ENCODE data around the gene SLC12A5. TPM values are rescaled to one million over a fixed set of nuclear protein-coding genes. Genes with fewer than 3 reads are reported as not detected.

SLC12A5 gene
- total RNA-seq, 6 donors from 2014 or later = 0.69 to 1.3 TPM; not detected in 4

DNA sequence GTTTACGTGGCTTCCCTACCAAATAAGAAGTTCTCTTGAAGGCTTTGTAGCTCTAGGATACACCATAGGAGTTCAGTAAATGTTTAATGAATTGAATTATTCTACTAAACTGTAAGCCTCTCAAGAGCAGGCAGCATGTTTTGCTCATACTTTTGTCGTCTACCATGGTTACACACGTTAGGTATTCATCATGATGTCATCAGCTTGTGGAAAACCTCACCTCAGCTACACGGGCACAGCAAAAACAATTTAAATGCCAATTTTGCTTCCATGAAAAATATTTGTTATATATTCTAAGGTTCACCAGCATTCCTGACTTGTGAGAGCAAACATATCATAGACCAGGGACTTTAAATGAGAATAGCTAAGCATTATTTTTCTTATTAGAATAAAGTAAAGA lies 44.0 kb downstream of the SLC12A5 start:
- H3K27ac ChIP-seq = no peak overlapping the region
- peaks cover 7 to 74% (median 31%) of the 10 kb centered on the region in 4 donors for H3K36me3 ChIP-seq
- H3K4me3 ChIP-seq = no peak overlapping the region
- no peaks in the 10 kb centered on the region for H3K4me1 ChIP-seq
- no peaks in the 10 kb centered on the region for H3K9me3 ChIP-seq
- TF ChIP-seq, protein P1, sequence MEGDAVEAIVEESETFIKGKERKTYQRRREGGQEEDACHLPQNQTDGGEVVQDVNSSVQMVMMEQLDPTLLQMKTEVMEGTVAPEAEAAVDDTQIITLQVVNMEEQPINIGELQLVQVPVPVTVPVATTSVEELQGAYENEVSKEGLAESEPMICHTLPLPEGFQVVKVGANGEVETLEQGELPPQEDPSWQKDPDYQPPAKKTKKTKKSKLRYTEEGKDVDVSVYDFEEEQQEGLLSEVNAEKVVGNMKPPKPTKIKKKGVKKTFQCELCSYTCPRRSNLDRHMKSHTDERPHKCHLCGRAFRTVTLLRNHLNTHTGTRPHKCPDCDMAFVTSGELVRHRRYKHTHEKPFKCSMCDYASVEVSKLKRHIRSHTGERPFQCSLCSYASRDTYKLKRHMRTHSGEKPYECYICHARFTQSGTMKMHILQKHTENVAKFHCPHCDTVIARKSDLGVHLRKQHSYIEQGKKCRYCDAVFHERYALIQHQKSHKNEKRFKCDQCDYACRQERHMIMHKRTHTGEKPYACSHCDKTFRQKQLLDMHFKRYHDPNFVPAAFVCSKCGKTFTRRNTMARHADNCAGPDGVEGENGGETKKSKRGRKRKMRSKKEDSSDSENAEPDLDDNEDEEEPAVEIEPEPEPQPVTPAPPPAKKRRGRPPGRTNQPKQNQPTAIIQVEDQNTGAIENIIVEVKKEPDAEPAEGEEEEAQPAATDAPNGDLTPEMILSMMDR (IDR thresholded peaks at IDR 0.05) = no peak
- TF ChIP-seq POLR2AphosphoS5 (IDR thresholded peaks at IDR 0.05) = no peak
- TF ChIP-seq POLR2A (IDR thresholded peaks at IDR 0.05) = no peak
- TF ChIP-seq EP300 (IDR thresholded peaks at IDR 0.05) = no peak
- DNase-seq (no peak), ATAC-seq (ENCODE audit: low FRiP score in 2 of 2) (no peak)
- H3K27me3 ChIP-seq = no peaks in the 10 kb centered on the region
- 92 to 93% methylated on average over 4 of the region's 4 CpGs for WGBS, 2 donors

DNA sequence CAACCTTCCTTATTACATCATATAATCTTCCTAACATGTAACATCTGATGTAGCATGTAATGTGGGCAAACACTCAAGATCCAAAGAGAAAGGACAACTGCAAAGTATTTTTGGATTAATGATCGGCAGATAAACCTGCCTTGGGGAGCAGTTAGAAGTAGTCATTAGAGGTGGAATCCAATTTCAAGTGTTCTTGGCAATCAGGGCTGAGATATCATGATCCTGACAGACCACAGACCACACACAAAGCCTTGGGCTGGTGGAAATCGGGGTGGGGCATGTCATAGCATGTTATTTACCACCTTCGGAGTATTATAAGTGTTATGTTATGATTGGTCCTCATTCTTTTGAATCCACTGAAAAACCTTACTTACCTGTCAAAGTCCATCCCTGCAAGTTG lies 44.4 kb downstream of the SLC12A5 start:
- Histone ChIP-seq H3K4me3 (no peak overlapping the region), H3K36me3 (peaks cover 6 to 74% (median 29%) of the 10 kb centered on the region in 4 donors)

DNA sequence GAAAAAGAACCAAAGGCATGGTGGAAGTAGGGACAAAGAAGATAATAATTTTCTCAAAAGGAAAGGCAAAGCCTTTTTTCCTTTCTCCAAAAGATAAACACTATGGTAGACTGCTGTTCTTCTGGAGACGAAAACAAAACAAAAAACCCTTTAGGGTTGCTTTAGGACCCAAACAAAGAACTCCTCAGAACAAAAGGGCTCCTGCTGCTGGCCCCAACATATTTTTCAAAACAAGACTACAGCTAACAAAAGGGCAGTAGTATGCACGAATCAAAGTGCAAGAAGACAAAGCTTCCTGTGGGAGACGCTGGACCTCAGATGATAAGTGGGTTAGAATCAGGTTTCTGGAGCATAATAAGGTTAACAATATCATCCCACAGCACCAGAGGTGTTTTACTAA lies 45.0 kb downstream of the SLC12A5 start:
- ATAC-seq (ENCODE audit: low FRiP score in 2 of 2) (no peak), DNase-seq (no peak)
- no peak for TF ChIP-seq POLR2AphosphoS5 (IDR thresholded peaks at IDR 0.05)
- TF ChIP-seq EP300 (IDR thresholded peaks at IDR 0.05) = no peak
- TF ChIP-seq, protein P1 (IDR thresholded peaks at IDR 0.05) = no peak
- no peak for TF ChIP-seq POLR2A (IDR thresholded peaks at IDR 0.05)
- no peaks in the 10 kb centered on the region for H3K9me3 ChIP-seq
- 53 to 63% methylated on average over 3 of the region's 3 CpGs for WGBS, 2 donors
- no peak overlapping the region for H3K27ac ChIP-seq
- no peaks in the 10 kb centered on the region for H3K27me3 ChIP-seq
- H3K36me3 ChIP-seq = peaks cover 5 to 74% (median 30%) of the 10 kb centered on the region in 4 donors
- H3K4me1 ChIP-seq = no peaks in the 10 kb centered on the region
- H3K4me3 ChIP-seq = no peak overlapping the region

More for the DNA sequence above, 44.4 kb downstream of the SLC12A5 start:
- DNase-seq (no peak), ATAC-seq (ENCODE audit: low FRiP score in 2 of 2) (no peak)
- Histone ChIP-seq H3K4me1 (no peaks in the 10 kb centered on the region), H3K9me3 (no peaks in the 10 kb centered on the region), H3K27me3 (no peaks in the 10 kb centered on the region), H3K27ac (no peak overlapping the region)
- TF ChIP-seq, protein P1 (IDR thresholded peaks at IDR 0.05) = no peak
- TF ChIP-seq POLR2AphosphoS5 (IDR thresholded peaks at IDR 0.05) (no peak), POLR2A (IDR thresholded peaks at IDR 0.05) (no peak), EP300 (IDR thresholded peaks at IDR 0.05) (no peak)
- 77 to 89% methylated on average over 3 of the region's 3 CpGs for WGBS, 2 donors

DNA sequence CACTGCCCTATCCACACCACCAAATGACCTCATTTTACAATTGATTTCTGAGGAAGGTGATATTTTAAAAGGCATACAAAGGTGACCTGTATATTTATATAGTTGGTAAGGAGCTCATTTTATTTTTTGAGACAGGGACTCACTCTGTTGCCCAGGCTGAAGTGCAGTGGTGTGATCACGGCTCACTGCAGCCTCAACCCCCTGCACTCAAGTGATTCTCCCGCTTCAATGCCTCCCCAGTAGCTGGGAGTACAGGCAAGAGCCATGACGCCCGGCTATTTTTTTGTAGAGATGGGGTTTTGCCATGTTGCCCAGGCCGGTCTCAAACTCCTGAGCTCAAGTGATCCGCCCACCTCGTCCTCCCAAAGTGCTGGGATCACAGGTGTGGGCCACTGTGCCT lies 47.8 kb downstream of the SLC12A5 start:
- DNase-seq (no peak), ATAC-seq (ENCODE audit: low FRiP score in 2 of 2) (no peak)
- H3K4me1 ChIP-seq = peaks cover 0 to 12% (median 10%) of the 10 kb centered on the region in 4 donors
- H3K36me3 ChIP-seq = peaks cover 5 to 63% (median 21%) of the 10 kb centered on the region in 4 donors
- no peak for TF ChIP-seq EP300 (IDR thresholded peaks at IDR 0.05)
- TF ChIP-seq POLR2A (IDR thresholded peaks at IDR 0.05) = no peak
- TF ChIP-seq, protein P1 (IDR thresholded peaks at IDR 0.05) = no peak
- no peak for TF ChIP-seq POLR2AphosphoS5 (IDR thresholded peaks at IDR 0.05)
- H3K27me3 ChIP-seq = no peaks in the 10 kb centered on the region
- no peaks in the 10 kb centered on the region for H3K9me3 ChIP-seq
- H3K4me3 ChIP-seq = no peak overlapping the region
- 90 to 91% methylated on average over 7 of the region's 7 CpGs for WGBS, 2 donors
- H3K27ac ChIP-seq = no peak overlapping the region

DNA sequence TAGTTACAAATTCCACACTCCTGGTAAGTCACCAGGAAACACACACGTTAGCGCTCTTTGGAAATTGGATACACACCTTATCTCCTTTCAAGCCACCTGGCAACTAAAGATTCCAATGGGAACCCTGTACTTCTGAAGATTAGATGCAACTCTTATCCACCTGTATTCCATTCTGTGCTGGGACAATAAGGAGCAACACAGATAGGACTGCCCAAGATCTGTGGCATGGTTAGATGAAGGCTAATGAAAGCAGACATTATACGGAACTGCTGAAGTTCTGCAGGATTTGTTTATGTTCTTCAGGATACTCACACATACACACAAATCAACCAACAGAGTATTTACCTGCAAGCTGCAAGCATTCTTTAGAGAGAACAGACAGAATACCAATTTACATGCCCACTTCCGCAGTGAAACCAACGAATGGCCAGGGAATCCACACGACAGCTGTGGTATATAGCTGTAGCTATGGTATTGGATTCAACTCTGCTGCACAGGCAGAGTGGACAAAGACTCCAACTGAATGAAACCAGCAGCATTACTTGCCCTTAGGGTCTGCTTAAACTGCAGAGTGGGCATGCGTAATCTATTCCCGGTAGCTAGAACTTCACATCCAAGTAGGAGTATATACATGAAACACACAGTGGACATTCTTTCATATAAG lies 48.8 kb downstream of the SLC12A5 start:
- peaks cover 5 to 62% (median 21%) of the 10 kb centered on the region in 4 donors for H3K36me3 ChIP-seq

More for the DNA sequence above, 48.8 kb downstream of the SLC12A5 start:
- DNase-seq = no peak
- H3K4me1 ChIP-seq = peaks cover 4 to 19% (median 16%) of the 10 kb centered on the region in 4 donors
- ATAC-seq (ENCODE audit: low FRiP score in 2 of 2) = no peak
- TF ChIP-seq EP300 (IDR thresholded peaks at IDR 0.05) = no peak
- no peak for TF ChIP-seq POLR2A (IDR thresholded peaks at IDR 0.05)
- TF ChIP-seq POLR2AphosphoS5 (IDR thresholded peaks at IDR 0.05) = no peak
- TF ChIP-seq, protein P1 (IDR thresholded peaks at IDR 0.05) = no peak
- H3K27ac ChIP-seq = no peak overlapping the region
- 91 to 94% methylated on average over 8 of the region's 8 CpGs for WGBS, 2 donors
- no peak overlapping the region for H3K4me3 ChIP-seq
- H3K27me3 ChIP-seq = no peaks in the 10 kb centered on the region
- no peaks in the 10 kb centered on the region for H3K9me3 ChIP-seq
